Measurements from ENCODE around the gene WDR81.

WDR81 gene

DNA sequence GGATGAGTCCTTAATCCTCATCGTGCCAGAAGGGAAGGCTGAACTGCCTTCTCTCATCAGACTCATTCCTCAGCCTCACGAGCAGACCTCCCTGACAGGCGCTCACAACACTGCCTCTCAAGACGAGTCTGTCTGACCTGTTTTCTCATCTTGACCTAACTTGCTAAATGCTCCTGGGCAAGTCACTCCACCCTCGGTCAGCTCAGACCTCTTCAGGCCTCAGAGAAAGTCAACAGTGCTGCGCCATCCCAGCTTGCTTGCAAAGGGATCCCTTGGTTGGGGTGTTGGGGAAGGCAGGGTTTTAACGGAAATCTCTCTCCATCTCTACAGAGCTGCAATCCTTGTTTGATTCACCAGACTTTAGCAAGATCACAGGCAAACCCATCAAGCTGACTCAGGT is 52.4 kb downstream of the WDR81 start:
- no peak for DNase-seq (ENCODE audit: low read depth in 2 of 2)

DNA sequence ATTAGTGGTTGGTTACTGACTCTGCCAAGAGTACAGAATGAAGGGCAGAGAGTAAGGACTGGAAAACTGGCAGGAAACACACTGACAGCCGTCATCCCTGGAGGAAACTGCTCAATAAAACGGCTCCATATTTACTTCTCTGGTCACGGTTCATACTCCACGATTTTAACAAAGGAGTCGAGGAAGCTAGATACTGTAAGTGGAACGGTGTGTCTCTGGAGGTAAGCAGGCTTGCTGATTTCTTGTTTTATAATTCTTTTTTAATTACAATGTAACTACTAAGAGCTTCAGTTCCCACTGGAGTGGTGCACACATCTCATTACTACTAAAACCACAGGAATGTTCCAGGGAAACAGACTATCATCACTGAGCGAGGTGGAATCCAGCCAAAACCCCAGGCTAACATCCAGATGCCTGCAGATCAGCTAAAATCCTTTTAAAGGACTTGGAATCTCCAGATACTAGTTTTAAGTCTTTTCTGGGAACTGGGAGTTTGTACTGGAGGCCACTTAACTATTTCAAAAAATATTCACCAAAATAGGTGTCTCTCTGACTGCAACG is 55.1 kb downstream of the WDR81 start:
- DNase-seq (ENCODE audit: low read depth in 2 of 2) = no peak

DNA sequence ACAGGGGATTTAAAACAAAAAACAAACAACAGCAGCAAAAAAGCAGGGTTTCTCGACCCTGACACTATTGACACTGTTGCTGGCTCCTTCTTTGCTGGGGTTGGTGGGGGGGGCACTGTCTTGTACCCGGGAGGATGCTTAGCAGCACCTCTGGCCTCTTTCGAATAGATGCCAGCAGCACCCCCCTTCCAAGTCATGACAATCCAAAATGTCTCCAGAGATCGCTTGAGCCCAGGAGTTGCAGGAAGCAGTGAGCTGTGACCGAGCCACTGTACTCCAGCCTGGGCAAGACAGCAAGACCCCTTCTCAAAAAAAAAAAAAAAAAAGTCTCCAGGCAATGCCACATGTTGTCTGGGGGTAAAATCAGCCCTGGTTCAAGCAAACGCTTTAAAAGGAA is 57.7 kb downstream of the WDR81 start:
- DNase-seq (ENCODE audit: low read depth in 2 of 2) = no peak

DNA sequence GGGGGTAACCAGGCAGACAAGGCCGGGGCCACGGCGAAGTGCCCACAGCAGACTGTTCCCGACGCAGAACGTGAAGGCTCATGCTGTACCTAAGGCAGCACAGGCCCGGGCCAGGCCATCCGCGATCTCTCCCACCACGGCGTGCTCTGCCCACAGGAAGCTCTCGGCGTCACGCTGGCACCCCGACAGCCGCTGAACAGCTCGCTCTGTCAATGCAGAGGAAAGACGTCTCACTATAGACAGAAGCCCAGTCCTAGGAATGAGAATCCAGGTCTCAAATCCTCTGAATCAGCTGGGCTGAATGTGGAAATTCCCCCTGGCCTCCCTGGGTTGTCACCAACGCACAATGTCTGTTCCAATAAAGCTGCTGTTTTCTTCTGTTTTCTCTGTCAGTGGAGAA is 58.8 kb downstream of the WDR81 start:
- no peak for DNase-seq (ENCODE audit: low read depth in 2 of 2)

DNA sequence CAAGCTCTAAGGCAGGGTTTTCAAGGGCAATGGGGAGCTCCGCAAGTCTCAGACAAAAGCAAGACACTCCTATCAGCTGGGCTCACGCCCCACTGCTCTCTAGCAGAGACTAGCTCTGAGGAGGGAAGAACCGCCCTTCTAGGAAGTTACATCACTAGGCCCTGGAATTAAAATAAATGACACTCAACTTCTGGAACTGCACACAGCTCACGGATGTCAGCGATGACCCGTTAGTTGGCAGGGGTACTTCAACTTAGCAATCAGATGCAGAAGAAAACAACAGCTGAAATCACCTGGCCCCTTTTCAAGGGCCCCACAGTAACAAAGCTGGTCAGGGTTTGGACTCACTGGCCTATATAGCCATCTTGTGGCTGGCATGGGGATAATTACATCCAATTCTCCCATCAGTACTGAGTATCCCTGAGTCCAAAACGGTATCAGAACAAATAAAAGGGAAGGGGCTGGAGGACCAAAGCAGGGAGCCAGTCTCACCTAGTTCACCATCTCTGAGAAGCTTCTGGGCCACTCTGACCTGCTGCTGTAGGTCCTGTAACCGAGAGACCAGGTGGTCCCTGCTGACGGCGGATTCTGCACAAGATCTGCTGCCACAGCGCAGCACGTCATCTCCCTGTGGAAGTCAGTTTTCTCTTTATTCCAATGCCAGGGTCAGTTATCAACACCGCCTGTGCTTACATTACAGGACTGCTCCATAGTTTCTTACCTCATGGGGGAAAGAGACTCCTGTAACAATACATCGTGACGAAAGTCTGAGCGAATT is 59.5 kb downstream of the WDR81 start:
- no peak for DNase-seq (ENCODE audit: low read depth in 2 of 2)

DNA sequence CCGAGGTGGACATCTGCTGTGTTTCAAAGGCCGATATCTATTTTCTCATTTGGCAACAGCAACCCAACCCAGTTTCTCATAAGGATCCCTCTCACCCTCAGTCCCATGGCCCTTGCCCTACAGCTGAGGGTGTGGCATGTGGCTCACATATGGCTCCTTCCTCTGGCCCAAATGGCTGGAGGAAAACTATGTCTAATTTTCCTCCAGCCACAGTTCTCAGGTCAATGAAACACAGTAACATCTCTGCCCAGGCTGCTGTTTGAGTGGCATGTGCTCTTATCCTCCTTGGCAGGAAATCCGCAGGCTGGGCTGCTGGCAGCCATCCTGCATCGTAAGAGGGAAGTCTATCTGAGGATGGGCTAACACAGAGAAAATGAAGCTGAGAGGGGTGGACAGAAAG is 61.4 kb downstream of the WDR81 start:
- DNase-seq (ENCODE audit: low read depth in 2 of 2) = no peak

DNA sequence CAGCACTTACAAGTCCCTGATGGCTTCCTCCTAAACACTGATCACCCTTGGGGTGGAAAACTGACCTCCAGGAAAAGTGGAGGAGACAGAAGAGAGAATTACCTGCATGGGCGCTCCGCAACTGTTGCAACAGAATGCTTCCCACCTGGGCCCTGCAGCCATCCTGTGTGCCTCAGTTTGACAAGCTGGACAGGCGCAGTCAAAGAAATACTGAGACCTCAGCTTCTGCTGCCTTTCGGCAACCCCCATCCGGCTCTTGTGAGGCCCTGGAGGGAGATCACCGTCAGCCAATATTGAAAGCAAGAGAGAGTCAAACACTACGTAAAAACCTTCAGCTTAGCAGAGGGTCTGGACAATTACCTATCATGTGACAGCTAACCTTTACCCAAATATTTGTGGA is 62.2 kb downstream of the WDR81 start:
- no peak for DNase-seq (ENCODE audit: low read depth in 2 of 2)

DNA sequence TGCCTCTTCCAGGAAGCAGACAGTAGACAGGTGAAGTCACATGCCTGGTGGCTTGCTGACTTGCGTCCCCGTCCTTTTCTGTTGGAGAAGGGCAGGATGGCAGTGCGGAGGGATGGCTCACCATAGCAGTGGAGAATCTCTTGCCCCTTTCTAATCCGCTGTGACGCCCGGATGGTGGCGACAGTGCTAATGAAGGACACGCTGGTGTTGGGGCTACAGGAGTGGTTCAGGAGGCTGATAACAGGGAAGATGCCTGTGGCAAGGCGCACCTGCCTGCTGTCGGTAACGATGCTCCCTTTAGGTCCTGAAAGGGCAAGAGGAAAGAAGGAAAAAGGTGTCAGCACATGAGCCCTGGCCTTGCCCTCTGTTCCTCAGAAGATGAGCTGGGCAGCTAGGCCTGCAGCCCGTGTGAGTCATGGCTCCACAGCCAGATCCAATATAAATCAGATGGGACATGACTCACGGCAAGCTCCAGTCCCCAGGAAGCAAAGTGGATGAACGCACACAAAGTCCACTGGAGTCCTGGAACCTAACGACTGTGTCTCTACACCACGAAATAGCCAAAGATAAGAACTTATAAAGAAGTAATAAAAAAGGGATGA is 62.9 kb downstream of the WDR81 start:
- no peak for DNase-seq (ENCODE audit: low read depth in 2 of 2)
